ENCODE results near the gene RASGRP1.

GRCh38 chr15:38482572-38482971, 82.0 kb downstream of the RASGRP1 start:
- TF ChIP-seq POLR2A (IDR thresholded peaks at IDR 0.05): no peak
- TF ChIP-seq, protein P1, sequence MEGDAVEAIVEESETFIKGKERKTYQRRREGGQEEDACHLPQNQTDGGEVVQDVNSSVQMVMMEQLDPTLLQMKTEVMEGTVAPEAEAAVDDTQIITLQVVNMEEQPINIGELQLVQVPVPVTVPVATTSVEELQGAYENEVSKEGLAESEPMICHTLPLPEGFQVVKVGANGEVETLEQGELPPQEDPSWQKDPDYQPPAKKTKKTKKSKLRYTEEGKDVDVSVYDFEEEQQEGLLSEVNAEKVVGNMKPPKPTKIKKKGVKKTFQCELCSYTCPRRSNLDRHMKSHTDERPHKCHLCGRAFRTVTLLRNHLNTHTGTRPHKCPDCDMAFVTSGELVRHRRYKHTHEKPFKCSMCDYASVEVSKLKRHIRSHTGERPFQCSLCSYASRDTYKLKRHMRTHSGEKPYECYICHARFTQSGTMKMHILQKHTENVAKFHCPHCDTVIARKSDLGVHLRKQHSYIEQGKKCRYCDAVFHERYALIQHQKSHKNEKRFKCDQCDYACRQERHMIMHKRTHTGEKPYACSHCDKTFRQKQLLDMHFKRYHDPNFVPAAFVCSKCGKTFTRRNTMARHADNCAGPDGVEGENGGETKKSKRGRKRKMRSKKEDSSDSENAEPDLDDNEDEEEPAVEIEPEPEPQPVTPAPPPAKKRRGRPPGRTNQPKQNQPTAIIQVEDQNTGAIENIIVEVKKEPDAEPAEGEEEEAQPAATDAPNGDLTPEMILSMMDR (IDR thresholded peaks at IDR 0.05): no peak
